ENCODE results near the gene TSPAN32.

TSPAN32 gene

DNA sequence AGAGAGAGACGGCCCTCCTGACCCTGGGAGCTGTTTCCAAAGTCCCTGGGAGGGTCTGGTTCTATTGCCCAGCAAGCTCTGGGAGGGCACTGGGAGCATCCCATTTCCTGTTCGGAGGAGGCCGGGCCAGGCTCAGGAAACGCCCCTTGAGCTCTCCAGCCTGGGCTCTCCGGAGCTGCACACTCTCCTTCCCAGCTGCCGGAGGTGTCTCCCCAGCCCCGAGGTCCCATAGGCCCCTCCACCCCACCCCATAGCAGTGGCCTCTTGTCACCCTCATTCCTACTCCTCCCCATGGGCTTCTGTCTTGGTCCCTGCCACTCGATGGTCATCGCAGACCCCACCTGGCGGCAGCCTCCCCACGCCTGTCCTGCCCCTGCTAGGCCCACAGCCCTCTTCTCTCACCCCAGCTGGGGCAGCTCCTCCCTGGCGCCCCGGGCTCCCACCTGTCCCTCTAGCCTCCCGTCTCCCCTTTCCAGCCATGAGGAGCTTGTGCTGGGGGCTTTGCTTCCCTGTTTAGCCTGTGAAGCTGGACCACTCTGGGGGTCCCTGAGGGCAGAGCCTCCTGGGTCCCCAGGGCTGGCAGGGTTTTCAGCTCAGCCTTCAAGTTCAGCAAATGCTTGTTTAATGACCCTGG, 2.8 kb downstream of the TSPAN32 start:
- no peak for DNase-seq

DNA sequence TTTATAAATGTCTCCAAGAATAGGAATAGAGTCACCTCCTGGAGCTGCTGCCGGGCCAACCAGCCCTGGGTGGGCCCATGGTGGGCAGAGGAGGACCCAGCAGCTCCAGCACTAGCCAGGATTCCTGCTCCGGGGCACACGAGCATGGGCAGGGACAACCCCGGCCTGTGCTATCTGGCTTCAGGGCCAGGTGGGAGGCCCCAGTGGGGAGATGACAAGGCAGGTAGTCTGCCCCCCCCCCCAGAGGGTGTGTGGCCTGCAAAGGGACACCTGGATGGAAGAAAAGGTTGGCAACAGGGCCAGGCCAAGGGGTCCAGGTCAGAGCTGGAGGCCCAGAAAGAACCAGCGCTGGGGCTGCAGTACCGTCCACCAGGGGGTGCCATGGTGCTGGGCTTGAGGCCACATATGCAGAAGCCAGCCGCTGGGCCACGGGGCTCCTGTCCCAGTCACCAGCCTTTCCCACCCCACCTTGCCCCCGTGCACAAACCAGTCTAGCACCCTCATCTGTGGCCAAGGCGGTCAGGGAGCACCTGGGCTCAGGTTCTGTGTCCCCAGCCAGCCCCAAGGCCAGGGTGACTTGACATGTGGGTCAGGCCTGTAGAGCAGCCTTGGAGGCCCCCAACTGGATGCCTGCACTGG, 3.4 kb downstream of the TSPAN32 start:
- DNase-seq: peak; percentile 97

DNA sequence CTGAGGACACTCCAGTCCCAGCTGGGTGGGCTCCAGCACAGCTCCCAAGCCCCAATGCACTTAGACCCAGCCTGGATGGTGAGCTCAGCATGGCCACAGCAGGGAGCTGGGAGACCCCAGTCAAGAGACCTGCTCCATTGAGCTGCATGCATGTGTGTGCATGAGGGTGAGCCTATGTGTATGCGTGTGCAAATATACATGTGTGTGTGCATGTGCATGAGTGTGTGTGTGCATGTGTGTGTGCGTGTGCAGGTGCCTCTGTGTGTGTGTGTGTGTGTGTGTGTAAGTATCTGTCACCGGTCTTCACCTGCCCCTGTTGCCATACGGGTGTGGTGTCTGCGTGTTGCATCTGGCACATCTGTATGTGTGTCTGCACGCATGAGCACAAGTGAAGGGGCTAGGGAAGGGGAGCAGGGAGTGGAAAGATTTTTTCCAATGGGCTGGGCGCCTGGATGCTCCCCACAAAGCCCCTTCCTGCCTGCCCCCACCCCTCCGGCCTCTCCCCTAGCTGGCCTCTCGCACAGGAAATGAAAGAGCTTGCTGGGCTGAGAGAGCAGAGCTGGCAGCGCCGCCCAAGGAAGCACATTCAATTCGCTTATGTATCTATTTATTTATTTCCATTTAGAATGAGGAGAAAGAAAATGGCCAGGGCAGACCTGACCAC, 4.1 kb downstream of the TSPAN32 start:
- DNase-seq: peak; percentile 77

DNA sequence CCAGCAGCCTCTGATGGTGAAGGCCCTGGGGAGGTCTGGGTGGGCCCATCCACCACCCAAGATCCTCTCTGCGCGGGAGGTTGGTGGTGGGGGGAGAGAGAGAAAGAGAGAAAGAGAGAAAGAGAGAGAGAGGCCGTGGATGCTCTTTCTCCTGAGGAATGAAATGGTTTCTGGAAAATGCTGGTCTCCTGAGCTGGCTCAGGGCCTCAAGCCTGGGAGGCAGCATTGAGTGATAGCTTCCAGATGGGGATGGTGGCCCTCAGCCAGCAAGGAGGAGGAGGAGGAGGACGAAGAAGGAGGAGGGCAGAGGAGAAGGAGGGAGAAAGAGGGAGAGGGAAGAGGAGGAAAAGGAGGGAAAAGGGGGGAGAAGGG, 4.6 kb downstream of the TSPAN32 start:
- no peak for DNase-seq

DNA sequence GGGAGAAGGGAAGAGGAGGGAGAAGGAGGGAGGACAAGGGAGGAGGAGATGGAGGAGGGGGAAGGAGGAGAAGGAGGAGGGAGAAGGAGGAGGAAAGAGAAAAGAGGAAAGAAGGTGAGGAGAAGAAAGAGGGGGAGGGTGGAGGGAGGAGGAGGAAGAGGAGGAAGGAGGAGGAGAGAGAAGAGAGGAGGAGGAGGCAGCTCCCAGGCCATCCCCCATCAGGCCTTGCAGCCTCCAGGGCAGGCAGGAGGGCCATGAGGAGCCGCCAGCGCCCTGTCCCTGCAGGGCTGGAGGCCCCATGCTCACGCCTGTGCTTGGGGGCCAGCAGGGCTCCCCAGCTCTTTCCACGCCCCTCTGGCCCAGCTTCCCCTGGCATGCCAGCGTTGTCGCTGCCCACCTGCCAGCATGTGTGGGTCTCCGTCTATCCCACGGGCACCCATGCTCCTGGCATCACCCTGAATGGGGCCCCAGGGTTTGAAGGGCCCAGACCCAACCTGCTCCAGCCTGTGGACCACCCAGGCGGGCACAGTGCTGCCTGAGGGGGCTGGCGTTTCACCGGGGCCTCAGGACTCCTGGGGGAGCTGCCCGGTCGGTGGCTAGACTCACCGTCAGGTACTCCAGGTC, 5.2 kb downstream of the TSPAN32 start:
- DNase-seq: no peak

DNA sequence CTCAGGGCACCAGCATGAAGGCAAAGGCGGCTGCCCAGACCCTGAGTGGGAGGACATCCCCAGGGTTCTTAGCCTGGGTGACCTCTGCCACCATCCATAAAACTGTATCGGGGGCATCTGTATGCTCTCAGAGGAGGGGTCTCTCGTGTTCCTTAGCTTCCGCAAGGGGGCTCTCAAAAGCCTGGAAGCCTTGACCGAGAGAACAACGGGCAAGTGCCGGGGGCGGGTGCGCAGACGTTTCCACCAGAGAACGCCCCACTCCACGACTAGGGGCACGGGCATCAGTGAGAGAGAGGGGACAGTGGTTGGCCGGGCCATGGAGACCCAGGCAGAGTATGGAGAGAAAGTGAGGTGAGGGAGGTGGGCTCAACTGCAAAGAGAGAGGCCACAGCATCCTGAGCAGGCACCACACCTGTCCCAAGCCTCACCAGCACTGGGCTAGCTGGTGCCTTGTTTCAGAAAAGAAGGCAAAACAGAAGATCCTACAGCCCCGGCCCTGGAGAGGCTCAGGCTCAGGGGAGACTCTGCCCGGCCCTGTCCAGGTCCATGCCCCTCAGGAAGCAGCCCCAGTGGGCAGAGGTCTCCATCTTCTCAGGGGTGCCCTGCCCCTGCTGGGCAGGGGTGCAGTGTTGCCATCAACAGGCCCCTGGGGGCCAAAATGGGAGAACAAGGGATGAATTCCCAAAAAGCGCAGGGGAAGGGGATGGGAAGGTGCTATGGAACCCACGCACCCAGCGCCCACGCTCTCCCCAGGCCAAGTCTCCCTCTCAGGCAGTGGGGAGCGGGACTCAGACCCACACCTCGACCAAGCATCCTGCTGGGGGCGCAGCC, 5.9 kb downstream of the TSPAN32 start:
- DNase-seq: no peak

DNA sequence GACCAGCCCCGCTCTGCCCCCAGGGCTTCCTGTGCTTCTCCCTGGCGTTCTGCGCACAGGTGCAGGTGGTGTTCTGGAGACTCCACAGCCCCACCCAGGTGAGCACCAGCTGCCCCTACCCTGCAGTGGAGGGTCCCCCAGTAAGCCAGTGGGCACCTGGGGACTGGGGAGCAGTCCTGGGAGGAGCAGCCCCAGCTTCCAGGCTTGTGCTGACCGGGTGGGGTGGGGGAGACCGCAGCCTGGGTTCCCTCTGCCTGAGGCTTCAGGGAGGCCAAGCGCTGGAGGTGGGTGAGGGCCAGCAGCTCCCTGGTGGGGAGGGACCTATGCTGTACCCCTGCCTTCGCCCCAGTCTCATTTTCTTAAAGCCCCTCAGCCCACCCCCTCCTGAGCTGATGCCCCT, 6.9 kb downstream of the TSPAN32 start:
- no peak for DNase-seq

DNA sequence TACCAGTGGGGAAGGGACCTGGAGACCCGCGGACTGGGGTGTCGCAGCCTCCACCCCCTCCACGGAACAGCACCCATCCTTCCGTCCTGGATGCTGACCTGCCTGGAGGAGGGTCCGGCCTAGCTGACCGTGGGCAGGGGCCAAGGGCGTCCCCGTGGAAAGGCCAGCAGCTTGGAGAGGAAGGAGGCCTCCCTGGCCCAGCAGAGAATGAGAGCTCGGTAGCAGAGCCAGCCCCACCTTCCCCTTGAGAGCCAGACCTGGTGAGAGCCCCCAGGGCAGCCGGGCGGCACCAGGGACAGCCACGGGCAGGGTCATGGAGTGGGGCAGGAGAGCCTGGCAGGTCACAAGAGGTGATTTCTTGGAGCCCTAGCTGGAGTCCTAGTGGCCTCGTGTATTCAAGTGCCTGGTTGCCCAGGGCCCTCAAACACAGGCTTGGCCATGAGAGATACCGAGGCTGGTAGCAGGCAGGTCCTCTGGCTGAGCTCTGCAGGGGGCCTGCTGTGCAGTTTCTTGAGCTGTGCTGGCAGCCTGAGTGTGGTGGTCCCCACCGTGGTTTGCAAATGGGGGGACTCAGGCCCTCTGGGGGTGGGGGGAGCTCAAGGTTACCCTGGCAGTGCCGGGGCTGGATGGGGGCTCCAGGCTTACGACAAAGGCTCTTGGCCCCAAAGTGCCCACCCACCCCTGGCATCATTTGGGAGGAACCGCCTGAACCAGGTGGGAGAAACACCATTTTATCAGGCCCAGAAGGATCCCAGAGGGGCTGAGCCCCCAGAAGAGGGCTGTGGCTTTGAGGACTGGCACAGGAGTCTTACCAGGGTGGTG, 7.6 kb downstream of the TSPAN32 start:
- no peak for DNase-seq

DNA sequence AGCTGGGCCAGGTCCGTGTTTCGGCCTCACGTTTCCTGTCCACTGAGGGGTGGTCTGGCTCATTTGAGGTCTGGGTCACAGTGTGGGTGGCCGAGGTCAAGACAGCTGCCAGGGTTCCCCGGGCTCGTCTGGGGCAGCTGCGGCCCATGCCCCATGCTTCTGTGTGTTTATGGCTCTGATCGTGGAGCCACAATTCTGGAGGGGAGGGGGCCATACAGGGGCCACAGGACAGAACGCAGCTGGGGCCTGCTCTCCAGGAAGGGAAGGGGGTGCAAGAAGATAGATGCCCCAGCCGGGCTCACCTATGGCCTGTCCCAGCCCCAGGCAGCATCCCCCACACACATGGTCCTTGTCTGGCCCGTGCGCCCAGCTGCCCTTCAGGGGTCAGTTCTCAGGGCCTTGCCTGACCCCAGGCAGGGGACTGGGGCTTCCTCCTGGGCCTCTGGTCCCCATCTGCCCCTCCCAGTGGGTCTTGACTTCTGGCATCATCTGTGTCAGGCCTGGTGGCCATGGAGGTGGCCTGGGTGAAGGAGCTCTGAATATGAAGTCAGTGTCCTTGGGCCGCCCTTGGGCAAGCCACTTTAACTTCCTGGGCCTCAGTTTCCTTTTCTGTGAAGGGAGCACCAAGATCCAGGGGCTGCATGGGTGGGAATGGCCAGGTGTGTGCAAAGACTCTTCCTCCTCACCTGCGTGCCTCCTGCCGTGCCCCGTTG, 8.4 kb downstream of the TSPAN32 start:
- DNase-seq: no peak

DNA sequence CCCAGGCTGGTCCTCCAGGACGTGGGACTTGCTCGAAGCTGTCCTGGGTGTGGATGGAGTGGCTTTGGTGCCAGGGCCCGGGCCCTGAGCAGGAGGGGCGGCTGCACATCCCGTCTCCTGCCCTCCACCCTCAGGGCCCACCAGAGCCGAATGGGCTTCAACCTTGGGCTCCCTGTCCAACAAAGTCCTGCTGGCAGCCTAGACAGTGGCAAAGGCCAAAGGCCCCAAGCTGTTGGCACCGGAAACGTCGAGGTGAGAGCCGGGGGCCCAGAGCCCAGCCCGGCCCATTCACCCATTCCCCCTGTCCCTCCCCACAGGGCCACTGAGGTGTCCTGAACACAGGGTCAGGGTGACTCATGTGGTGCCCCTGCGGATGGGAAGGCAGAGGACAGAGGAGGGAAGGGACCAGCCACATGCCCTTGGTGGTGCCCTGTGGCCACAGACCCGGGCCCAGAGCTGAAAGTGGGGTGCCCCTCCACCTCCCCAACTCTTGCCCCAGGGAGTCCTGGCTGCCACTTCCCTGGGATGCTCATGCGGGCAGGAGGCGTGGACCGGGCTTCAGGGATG, 9.1 kb downstream of the TSPAN32 start:
- no peak for DNase-seq

DNA sequence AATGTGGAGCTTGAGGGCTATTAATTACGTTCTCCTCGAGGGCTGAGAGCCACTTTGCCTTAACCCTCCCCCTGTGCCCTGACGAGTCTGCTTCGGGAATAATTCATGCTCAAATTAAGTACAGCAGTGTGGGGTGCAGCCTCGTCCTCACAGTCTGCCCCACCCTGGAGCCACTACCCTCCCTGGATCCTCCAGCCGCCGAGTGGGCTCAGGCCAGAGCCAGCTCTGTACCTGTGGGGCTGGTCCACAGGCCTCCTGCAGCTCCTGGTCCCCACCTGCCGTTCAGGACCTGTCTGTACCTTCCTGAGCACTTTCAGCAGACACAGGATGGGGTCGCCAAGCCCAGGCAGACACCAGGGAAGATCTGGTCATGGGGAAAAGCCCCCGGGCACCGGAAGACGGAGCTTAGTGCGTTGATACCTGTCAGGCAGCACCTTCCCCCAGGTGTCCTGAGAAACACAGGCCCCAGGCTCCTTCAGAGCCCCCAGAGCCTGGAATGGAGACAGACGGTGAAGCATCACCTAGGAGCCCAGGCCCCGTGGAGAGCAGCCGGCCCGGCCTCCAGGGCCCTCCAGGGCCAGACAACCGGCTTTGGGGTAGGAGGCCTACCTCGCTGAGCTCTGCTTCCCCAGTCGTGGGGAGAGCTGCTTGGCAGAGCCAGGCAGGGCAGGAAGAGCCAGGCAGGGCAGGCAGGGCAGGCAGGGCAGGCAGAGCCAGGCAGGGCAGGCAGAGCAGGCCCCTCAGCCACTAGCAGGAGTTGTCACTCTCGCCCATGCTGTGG, 9.7 kb downstream of the TSPAN32 start:
- no peak for DNase-seq

DNA sequence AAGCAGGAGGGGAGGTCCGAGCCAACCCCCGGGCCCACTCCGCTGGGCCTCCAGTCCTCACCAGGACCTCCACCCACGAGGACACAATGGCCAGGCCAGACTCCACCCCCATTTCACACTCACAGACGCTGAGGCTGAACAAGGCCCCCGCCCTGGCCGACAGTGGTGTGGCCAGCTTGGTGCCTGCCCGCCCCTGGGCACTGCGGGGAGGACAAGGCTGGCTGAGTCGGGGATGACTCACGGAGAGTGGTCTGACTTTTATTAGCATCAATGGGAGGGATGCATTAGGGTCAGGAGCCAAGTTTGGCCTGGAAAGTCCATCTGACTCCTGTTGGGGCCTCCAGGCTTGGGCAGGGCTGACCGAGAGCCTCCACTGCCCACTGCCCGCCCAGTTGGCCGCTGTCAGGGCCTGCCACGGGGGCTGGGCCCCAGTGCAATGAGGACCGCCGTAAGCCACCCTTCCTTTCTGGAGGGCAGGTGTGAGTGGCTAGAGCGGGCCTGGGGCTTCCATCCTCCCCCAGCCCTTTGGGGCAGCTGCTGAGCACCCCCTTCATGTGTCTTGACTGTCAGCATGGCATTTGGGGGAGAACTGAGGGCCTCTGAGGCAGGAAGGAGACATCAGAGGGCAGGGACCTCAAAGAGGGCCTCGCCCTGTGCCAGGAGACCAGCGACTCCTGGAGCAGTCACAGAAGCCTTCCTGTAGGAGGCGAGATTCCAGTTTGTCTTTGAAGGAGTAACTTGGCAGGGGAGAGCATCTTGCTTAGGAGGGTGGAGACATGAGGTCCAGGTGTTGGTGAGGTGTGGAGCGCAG, 10.6 kb downstream of the TSPAN32 start:
- no peak for DNase-seq

DNA sequence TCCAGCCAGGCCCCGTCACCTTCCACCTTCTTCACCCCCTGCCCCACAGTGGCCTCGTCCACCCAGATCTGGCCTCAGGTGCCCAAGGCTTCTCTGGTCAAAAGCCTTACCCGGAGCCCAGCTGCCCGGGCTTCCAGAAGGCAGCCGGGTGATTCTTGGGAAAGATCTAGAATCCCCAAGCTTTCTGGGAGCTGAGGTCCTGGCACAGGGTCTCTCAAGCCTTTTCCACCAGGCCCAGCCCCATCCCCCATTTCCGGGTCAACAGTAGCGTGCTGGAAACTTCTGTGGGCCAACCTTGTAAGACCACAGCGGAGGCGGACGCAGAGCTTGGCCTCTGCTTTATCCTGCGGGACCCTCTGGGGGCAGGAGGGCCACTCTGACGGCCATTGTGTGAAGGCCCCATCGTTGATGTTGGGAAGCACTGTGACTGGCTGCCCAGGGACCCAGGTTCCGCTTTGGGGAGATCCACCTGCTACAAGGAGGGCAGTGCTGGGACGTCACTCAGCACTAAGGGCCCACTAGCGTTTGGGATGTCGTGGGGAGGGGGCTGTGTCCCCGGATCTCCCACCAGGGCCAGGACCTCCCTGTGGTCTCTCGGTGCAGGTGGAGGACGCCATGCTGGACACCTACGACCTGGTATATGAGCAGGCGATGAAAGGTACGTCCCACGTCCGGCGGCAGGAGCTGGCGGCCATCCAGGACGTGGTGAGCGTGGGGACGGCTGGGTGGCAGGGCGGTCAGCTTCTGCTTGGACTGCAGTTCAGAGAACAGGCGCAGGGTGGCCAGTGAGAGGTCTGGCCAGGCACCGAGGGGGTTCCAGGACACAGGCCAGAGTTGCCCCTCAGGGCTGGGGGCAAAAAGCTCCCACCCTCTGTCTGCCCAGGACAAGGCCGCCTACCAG, 11.5 kb downstream of the TSPAN32 start:
- DNase-seq: no peak

DNA sequence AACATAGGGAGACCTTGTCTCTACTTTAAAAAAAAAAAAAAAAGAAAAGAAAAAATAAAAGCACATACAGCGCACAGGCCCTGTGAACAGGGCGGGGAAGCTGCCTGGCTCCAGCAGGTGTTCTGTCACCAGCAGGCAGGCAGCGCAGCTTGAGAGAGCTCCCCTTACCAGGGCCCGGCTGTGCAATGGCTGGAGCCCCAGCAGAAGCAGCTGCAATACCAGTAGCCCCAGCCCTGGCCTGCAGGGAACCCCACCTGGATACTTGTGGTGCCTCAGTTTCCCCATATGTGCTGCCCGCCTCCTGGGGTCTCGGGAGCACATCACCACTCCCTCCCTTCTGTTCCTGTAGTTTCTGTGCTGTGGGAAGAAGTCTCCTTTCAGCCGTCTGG, 12.3 kb downstream of the TSPAN32 start:
- DNase-seq: no peak

DNA sequence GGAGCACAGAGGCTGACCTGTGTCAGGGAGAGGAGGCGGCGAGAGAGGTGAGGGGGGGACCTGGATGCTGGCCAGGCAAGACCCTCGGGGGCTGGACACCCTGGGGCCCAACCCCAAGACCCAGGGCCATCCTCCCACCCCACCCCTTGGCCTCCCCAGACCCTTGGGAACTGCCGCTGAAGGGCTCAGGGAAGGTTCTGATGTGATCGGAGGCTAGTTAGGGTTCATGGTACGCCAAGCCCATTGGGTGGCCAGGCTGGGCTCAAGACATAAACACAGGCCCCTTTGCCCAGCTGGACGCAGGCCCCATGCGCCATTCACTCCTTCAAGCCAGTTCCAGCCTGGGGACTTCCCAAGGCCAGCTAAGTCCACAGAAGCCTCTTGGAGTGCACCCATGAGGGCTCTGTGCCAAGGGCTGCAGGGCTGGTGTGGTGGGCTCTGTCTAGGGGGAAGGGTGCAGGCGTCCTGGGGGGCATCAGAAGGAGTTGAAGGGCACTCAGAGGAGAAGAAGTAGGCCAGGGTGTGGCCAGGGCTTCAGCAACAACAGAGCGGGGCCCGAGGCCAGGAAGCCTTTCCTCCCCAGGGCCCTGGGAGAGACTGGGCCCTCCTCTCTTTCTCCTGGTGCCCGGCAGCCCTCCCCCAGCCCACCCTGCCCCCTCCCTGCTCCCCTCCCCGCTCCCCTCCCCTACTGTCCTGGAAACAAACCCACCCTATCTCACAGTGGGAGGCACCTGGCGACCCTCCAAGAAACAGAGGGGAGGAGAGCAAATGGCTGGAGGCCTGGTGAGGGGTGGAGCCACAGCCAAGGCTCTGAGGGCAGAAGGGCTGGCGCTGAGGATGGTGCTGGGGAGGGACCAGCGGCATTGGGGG, 12.9 kb downstream of the TSPAN32 start:
- no peak for DNase-seq

DNA sequence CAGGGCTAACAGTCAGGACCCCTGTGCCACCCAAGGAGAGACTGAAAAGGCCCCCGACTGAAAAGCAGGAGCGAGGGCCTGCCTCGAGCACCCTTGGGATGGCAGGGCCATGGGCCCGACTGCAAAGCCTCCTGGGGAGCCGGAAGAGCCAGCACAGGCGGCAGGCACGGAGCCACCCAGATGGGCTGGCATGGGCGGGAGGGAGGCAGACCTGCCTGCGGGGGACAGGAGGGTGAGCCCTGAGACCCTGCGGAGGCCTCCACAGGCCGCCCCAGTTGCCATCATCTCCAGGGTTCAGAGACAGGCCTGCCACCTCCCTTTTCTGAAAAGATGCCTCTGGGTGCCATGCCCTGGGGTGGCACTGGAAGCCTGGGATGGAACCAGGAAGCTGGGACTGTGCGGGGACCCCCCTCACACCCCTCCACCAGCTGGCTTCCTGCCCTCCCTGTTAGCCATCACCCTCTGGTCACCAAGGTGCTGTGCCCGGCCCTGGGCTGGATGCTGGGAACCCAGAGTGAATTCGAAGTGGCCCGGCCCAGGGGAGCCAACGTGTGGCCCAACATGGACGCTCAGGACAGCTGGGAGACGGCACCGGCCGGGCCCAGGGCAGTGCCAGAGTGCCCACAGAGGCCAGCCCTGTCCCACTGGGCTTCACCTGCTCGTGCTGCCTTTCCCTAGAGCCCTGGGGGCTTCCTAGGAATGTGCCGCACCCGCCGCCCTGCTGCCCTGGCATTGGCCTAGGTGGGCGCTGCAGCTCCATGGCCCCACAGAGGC, 13.8 kb downstream of the TSPAN32 start:
- no peak for DNase-seq

All from activated CD8-positive, alpha-beta memory T cell treated with anti-CD3 and anti-CD28 coated beads for 24 hours (primary cell).